GM12878 (cell line): Measurements from ENCODE around the gene LIMS1.

Source experiments
- NFXL1 ChIP-seq: fragments of 450-650 bp; IDR thresholded peaks from 2 replicates; pipeline ENCODE4 v1.6.1; 2017; ENCODE audit warnings: antibody characterized with exemption, mild to moderate bottlenecking, borderline replicate concordance
- POLR2A ChIP-seq: IDR thresholded peaks from 2 replicates; pipeline ENCODE4 v1.6.1; 2011; ENCODE audit warnings: low read depth, mild to moderate bottlenecking, low read length
- ZNF592 ChIP-seq: fragments of 450-650 bp; IDR thresholded peaks from 2 replicates; pipeline ENCODE4 v1.6.1; 2017; ENCODE audit warnings: mild to moderate bottlenecking, moderate library complexity
- TF ChIP-seq, protein P1 (sequence below), 3 experiments: IDR thresholded peaks in 2 of 3; conservative IDR thresholded peaks in 1 of 3; 2 replicates each; pipeline ENCODE4 v1.5.1; 2011; ENCODE audit warnings: low read depth in 3 of 3, low read length in 3 of 3, mild to moderate bottlenecking in 3 of 3, control low read depth in 2 of 3, moderate library complexity in 2 of 3, inconsistent platforms in 1 of 3, mixed read lengths in 1 of 3; ENCODE audit not compliant: control insufficient read depth in 2 of 3, insufficient read depth in 1 of 3; ENCODE audit errors: extremely low read depth in 1 of 3

DNA sequence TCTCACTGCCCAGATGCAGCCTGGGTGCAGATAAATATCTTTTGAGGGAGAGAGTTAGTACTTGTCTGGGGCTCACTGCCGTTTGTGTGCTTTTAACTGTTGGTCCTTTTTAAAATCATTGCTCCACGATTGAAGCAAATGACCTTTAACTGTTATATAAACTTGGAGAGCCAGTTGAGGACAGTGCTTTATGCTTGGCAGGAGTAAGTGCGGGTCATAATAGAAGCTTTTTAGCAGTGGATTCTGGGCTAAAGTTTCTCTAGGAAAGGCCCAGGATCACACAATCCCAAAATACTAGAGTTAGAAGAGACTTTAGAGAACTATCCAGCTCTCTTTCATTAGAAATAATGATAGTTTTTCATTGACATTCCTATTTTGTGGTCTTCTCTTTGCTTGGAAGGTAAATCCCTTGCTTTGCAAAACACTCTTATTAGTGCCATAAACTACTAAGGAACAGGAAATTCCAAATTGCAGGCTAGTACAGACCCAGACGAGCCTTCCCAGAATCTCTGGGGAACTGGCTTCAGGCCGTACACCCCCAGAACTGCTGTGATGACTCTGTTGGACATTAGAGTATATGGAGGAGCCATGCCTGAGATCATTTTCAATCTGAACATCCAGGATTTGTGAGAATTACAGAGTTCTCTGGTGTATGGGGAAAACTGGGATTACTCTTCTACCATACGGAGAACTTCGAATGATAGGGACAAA lies 19.1 kb downstream of the LIMS1 start:
- TF ChIP-seq POLR2A, result no peak
- TF ChIP-seq, protein P1, sequence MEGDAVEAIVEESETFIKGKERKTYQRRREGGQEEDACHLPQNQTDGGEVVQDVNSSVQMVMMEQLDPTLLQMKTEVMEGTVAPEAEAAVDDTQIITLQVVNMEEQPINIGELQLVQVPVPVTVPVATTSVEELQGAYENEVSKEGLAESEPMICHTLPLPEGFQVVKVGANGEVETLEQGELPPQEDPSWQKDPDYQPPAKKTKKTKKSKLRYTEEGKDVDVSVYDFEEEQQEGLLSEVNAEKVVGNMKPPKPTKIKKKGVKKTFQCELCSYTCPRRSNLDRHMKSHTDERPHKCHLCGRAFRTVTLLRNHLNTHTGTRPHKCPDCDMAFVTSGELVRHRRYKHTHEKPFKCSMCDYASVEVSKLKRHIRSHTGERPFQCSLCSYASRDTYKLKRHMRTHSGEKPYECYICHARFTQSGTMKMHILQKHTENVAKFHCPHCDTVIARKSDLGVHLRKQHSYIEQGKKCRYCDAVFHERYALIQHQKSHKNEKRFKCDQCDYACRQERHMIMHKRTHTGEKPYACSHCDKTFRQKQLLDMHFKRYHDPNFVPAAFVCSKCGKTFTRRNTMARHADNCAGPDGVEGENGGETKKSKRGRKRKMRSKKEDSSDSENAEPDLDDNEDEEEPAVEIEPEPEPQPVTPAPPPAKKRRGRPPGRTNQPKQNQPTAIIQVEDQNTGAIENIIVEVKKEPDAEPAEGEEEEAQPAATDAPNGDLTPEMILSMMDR (IDR thresholded peaks at IDR 0.05 in 2 of 3, conservative IDR thresholded peaks at IDR 0.05 in 1 of 3; ENCODE audit: control insufficient read depth in 2 of 3, extremely low read depth in 1 of 3, insufficient read depth in 1 of 3, low read depth in 3 of 3, low read length in 3 of 3), result no peak
- no peak for TF ChIP-seq NFXL1
- no peak for TF ChIP-seq ZNF592
